Vagina (tissue), 2 donors: ENCODE results near the gene MAB21L1.

Experiments
- POLR2A ChIP-seq, 2 donors: fragments of 450-650 bp; IDR thresholded peaks; one replicate each; pipeline ENCODE4 v1.6.1; 2017; ENCODE audit warnings: antibody characterized with exemption in 2 of 2, mild to moderate bottlenecking in 2 of 2, moderate library complexity in 2 of 2
- POLR2AphosphoS5 ChIP-seq, 2 donors: sonication (generic); formaldehyde crosslinking; IDR thresholded peaks; one replicate each; pipeline ENCODE4 v1.9.0; 2017; ENCODE audit warnings: antibody characterized with exemption in 2 of 2, mild to moderate bottlenecking in 2 of 2, low read depth in 1 of 2; ENCODE audit not compliant: insufficient read depth in 1 of 2
- TF ChIP-seq, protein P1 (sequence below), 3 experiments: fragments of 450-650 bp in 2 of 3; fragments of 200-600 bp in 1 of 3; sonication (generic) in 1 of 3; IDR thresholded peaks; one replicate each; pipeline ENCODE4 v1.5.1; 2017 to 2019; ENCODE audit warnings: antibody characterized with exemption in 3 of 3, mild to moderate bottlenecking in 2 of 3, moderate library complexity in 2 of 3

DNA sequence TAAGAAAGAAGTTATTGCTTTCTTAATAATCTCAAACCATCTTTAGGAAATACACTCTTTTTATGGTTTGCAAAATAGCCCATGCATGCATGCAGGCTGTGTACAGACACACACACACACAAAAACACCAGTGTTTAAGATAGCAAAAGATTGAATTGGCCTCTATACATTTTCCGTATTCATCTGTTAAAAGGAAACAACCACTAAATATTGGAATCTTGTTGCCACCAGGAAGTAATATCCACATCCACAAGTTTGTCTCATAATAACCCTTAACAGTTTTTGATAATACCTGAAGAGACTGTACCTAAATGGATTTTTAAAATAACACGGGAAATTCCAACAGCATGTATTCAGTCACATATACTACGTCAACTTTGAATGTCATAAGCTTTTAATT, 7.3 kb upstream of the MAB21L1 start:
- TF ChIP-seq, protein P1, sequence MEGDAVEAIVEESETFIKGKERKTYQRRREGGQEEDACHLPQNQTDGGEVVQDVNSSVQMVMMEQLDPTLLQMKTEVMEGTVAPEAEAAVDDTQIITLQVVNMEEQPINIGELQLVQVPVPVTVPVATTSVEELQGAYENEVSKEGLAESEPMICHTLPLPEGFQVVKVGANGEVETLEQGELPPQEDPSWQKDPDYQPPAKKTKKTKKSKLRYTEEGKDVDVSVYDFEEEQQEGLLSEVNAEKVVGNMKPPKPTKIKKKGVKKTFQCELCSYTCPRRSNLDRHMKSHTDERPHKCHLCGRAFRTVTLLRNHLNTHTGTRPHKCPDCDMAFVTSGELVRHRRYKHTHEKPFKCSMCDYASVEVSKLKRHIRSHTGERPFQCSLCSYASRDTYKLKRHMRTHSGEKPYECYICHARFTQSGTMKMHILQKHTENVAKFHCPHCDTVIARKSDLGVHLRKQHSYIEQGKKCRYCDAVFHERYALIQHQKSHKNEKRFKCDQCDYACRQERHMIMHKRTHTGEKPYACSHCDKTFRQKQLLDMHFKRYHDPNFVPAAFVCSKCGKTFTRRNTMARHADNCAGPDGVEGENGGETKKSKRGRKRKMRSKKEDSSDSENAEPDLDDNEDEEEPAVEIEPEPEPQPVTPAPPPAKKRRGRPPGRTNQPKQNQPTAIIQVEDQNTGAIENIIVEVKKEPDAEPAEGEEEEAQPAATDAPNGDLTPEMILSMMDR (IDR thresholded peaks at IDR 0.05): no peak
- TF ChIP-seq POLR2AphosphoS5 (IDR thresholded peaks at IDR 0.05; ENCODE audit: insufficient read depth in 1 of 2, low read depth in 1 of 2) (no peak), POLR2A (IDR thresholded peaks at IDR 0.05) (no peak)
